SK-N-SH (cell line): ENCODE data around the gene ATE1. TPM values are rescaled to one million over a fixed set of nuclear protein-coding genes. Genes with fewer than 3 reads are reported as not detected.

Source experiments
- CTCF ChIA-PET: fragments of 300-600, 350-600 bp; formaldehyde crosslinking; extraction: SDS; loops from one replicate; lab custom pipeline; 2021; lab: Yijun Ruan, JAX
- POLR2A ChIA-PET: fragments of 350-600 bp; sonication (Branson Sonifier 250); formaldehyde crosslinking; extraction: SDS; loops from one replicate; lab custom pipeline; 2020; ENCODE audit warnings: antibody characterized with exemption, inconsistent platforms; lab: Yijun Ruan, JAX
- DNase-seq: peaks from one replicate; pipeline ENCODE4 v3.0.0; 2012
- H2AFZ ChIP-seq: fragments of 200-600 bp; sonication (generic); 2 replicates; pipeline ENCODE4 v1.8.1; 2016; ENCODE audit warnings: antibody characterized with exemption, mild to moderate bottlenecking, low read depth
- H3F3A ChIP-seq: fragments of 200-600 bp; sonication (generic); replicated peaks from 2 replicates; pipeline ENCODE3; 2016; ENCODE audit warnings: antibody characterized with exemption, mild to moderate bottlenecking; ENCODE audit not compliant: insufficient read depth
- H3K27ac ChIP-seq, 2 experiments: fragments of 200-500 bp in 1 of 2; fragments of 200-600 bp in 1 of 2; sonication (Bioruptor generic) in 1 of 2; sonication (generic), shearing (Covaris generic) in 1 of 2; 2 replicates each; pipeline versions ENCODE4 v1.5.1 to v1.6.1; 2014 to 2016; ENCODE audit warnings: low read depth in 2 of 2, inconsistent platforms in 1 of 2, low read length in 1 of 2, mild to moderate bottlenecking in 1 of 2, mixed read lengths in 1 of 2
- H3K27me3 ChIP-seq: fragments of 200-600 bp; sonication (generic), shearing (Covaris generic); 2 replicates; pipeline ENCODE4 v1.6.1; 2016; ENCODE audit warnings: mixed run types; ENCODE audit not compliant: insufficient read depth
- H3K36me3 ChIP-seq, 2 experiments: fragments of 200-500 bp in 1 of 2; fragments of 200-600 bp in 1 of 2; sonication (Bioruptor generic) in 1 of 2; sonication (generic) in 1 of 2; replicated peaks in 1 of 2; 2 replicates each; pipeline versions ENCODE3 to v1.5.1; 2014 to 2016; ENCODE audit warnings: low read length in 1 of 2, mild to moderate bottlenecking in 1 of 2; ENCODE audit not compliant: insufficient read depth in 2 of 2, control insufficient read depth in 1 of 2
- H3K4me1 ChIP-seq, 2 experiments: fragments of 200-500 bp in 1 of 2; fragments of 200-600 bp in 1 of 2; sonication (Bioruptor generic) in 1 of 2; sonication (generic), shearing (Covaris generic) in 1 of 2; 2 replicates each; pipeline versions ENCODE4 v1.5.1 to v1.6.1; 2014 to 2016; ENCODE audit warnings: low read depth in 1 of 2, low read length in 1 of 2, mixed run types in 1 of 2; ENCODE audit not compliant: insufficient read depth in 2 of 2, control insufficient read depth in 1 of 2
- H3K4me2 ChIP-seq: fragments of 200-600 bp; sonication (generic), shearing (Covaris generic); 2 replicates; pipeline ENCODE4 v1.6.1; 2017; ENCODE audit warnings: mixed run types
- H3K4me3 ChIP-seq, 2 experiments: fragments of 200-500 bp in 1 of 2; fragments of 200-600 bp in 1 of 2; sonication (Bioruptor generic) in 1 of 2; sonication (generic), shearing (Covaris generic) in 1 of 2; 2 replicates each; pipeline versions ENCODE4 v1.5.1 to v1.8.1; 2014 to 2016; ENCODE audit warnings: low read depth in 2 of 2, inconsistent platforms in 1 of 2, low read length in 1 of 2, mild to moderate bottlenecking in 1 of 2, mixed read lengths in 1 of 2, moderate library complexity in 1 of 2
- H3K79me2 ChIP-seq: fragments of 200-600 bp; sonication (generic); 2 replicates; pipeline ENCODE4 v1.8.1; 2017; ENCODE audit warnings: mild to moderate bottlenecking; ENCODE audit not compliant: insufficient read depth
- H3K9ac ChIP-seq: fragments of 200-600 bp; sonication (generic); 2 replicates; pipeline ENCODE4 v1.6.1; 2017; ENCODE audit warnings: mixed run types
- H3K9me2 ChIP-seq: fragments of 200-600 bp; sonication (generic); 2 replicates; pipeline ENCODE4 v1.6.1; 2017; ENCODE audit warnings: mixed run types
- H3K9me3 ChIP-seq: fragments of 200-600 bp; sonication (generic); 2 replicates; pipeline ENCODE4 v1.6.1; 2017; ENCODE audit warnings: mixed run types, mild to moderate bottlenecking, moderate library complexity
- H4K20me1 ChIP-seq: fragments of 200-600 bp; sonication (generic); 2 replicates; pipeline ENCODE4 v1.6.1; 2017; ENCODE audit warnings: mild to moderate bottlenecking, mixed run types; ENCODE audit not compliant: insufficient read depth
- ELF1 ChIP-seq: IDR thresholded peaks from 2 replicates; pipeline ENCODE4 v1.4.0; 2012
- EP300 ChIP-seq, 2 experiments: IDR thresholded peaks; 2 replicates each; pipeline versions ENCODE4 v1.4.0 to v1.6.1; 2012; ENCODE audit warnings: borderline replicate concordance in 1 of 2, low read depth in 1 of 2, low read length in 1 of 2
- FOSL2 ChIP-seq: IDR thresholded peaks from 2 replicates; pipeline ENCODE4 v1.4.0; 2012; ENCODE audit warnings: low read depth, mild to moderate bottlenecking, moderate library complexity, borderline replicate concordance
- JUND ChIP-seq: IDR thresholded peaks from 2 replicates; pipeline ENCODE4 v1.4.0; 2012
- MEF2A ChIP-seq: IDR thresholded peaks from 2 replicates; pipeline ENCODE4 v1.4.0; 2012; ENCODE audit warnings: low read depth, borderline replicate concordance
- NFIC ChIP-seq: IDR thresholded peaks from 2 replicates; pipeline ENCODE4 v1.4.0; 2012; ENCODE audit warnings: borderline replicate concordance
- POLR2AphosphoS5 ChIP-seq: IDR thresholded peaks from 2 replicates; pipeline ENCODE4 v1.6.1; 2012; ENCODE audit warnings: low read depth, low read length
- RAD21 ChIP-seq: IDR thresholded peaks from 2 replicates; pipeline ENCODE4 v1.6.1; 2012; ENCODE audit warnings: mild to moderate bottlenecking, low read length
- SIN3A ChIP-seq: IDR thresholded peaks from 2 replicates; pipeline ENCODE4 v1.6.1; 2012; ENCODE audit warnings: low read depth, mild to moderate bottlenecking, low read length, moderate library complexity, borderline replicate concordance
- TEAD4 ChIP-seq: IDR thresholded peaks from 2 replicates; pipeline ENCODE4 v1.4.0; 2012; ENCODE audit warnings: mild to moderate bottlenecking, borderline replicate concordance; ENCODE audit not compliant: insufficient read depth
- USF2 ChIP-seq: fragments of 150-350 bp; IDR thresholded peaks from 2 replicates; pipeline ENCODE4 v1.6.1; 2017; ENCODE audit warnings: antibody characterized with exemption, low read length, low read depth, borderline replicate concordance
- ZBTB33 ChIP-seq: IDR thresholded peaks from 2 replicates; pipeline ENCODE4 v1.4.0; 2012; ENCODE audit warnings: low read depth, borderline replicate concordance
- WGBS: methylation state at CpG from one replicate; pipeline ENCODE4 v1.1.6; 2017; ENCODE audit warnings: low lambda C conversion rate; 5-methylcytosine and 5-hydroxymethylcytosine counted together
- polyA plus RNA-seq, 3 experiments: library from polyadenylated mRNA; depleted of rRNA; stranded (reverse); fragments of >200 nt; gene quantifications; 2 replicates each; pipeline ENCODE4 v1.2.3, GENCODE V29; 2012
- TF ChIP-seq, protein P1 (sequence below): fragments of 150-350 bp; IDR thresholded peaks from 2 replicates; pipeline ENCODE4 v1.6.1; 2016; ENCODE audit warnings: mild to moderate bottlenecking, low read depth, low read length
- TF ChIP-seq, protein P2 (sequence below): IDR thresholded peaks from 2 replicates; pipeline ENCODE4 v1.4.0; 2012; ENCODE audit warnings: low read depth, borderline replicate concordance

ATE1 gene
- polyA plus RNA-seq, 1 of the 3 experiments (the other 2 are of a cell fraction), result 6.3 TPM

- Histone ChIP-seq H3K36me3 (peaks cover 0 to 4% of the 10 kb centered on the region in 2 experiments), H3K27me3 (no peaks in the 10 kb centered on the region), H3K9me2 (no peaks in the 10 kb centered on the region), H3K9me3 (no peaks in the 10 kb centered on the region), H3K79me2 (no peaks in the 10 kb centered on the region), H3K27ac (no peak overlapping the region), H3K4me2 (no peak overlapping the region), H2AFZ (no peak overlapping the region), H3F3A (peaks cover 7% of the 10 kb centered on the region), H3K9ac (no peak overlapping the region), H4K20me1 (no peaks in the 10 kb centered on the region), H3K4me3 (no peak overlapping the region)
- POLR2A ChIA-PET, result no interaction called here
- CTCF ChIA-PET, result interaction anchor here (1.2 to 3.1 kb wide), 5 partner anchors 10 to 79 kb away, joined by 3 to 17 read pairs (median 11); no protein-coding TSS in a partner anchor
- TF ChIP-seq POLR2AphosphoS5 (no peak), EP300 (IDR thresholded peaks at IDR 0.05; ENCODE audit: borderline replicate concordance in 1 of 2, low read depth in 1 of 2, low read length in 1 of 2) (no peak), SIN3A (no peak)
- TF ChIP-seq, all 33 proteins: peak for 0
- 87% methylated on average over 1 of the region's 1 CpG for WGBS
- H3K4me1 ChIP-seq, result no peaks in the 10 kb centered on the region
- no peak for DNase-seq
Observed at GRCh38 chr10:121822180-121822579, 105.7 kb downstream of the ATE1 start.

GRCh38 chr10:121819049-121819448 lies 108.8 kb downstream of the ATE1 start:
- H3K9me3 ChIP-seq, result no peaks in the 10 kb centered on the region
- H3K27me3 ChIP-seq, result no peaks in the 10 kb centered on the region
- H3K36me3 ChIP-seq, result peaks cover 2 to 9% of the 10 kb centered on the region in 2 experiments
- ChIA-PET POLR2A (no interaction called here), CTCF (interaction anchor here (1.0 to 2.3 kb wide), 3 partner anchors 11 to 82 kb away, joined by 3 to 6 read pairs (median 3); no protein-coding TSS in a partner anchor)
- no peak overlapping the region for H2AFZ ChIP-seq
- no peak overlapping the region for H3K27ac ChIP-seq
- no peak for DNase-seq
- no peak overlapping the region for H3K9ac ChIP-seq
- no peak overlapping the region for H3K4me2 ChIP-seq
- H3K4me3 ChIP-seq, result no peak overlapping the region
- no peaks in the 10 kb centered on the region for H3K79me2 ChIP-seq
- H3K4me1 ChIP-seq, result no peaks in the 10 kb centered on the region
- TF ChIP-seq SIN3A (no peak), NFIC (no peak), RAD21 (no peak), USF2 (no peak), MEF2A (no peak), ELF1 (no peak), JUND (no peak), TEAD4 (no peak), ZBTB33 (no peak), FOSL2 (no peak)
- TF ChIP-seq, protein P1, sequence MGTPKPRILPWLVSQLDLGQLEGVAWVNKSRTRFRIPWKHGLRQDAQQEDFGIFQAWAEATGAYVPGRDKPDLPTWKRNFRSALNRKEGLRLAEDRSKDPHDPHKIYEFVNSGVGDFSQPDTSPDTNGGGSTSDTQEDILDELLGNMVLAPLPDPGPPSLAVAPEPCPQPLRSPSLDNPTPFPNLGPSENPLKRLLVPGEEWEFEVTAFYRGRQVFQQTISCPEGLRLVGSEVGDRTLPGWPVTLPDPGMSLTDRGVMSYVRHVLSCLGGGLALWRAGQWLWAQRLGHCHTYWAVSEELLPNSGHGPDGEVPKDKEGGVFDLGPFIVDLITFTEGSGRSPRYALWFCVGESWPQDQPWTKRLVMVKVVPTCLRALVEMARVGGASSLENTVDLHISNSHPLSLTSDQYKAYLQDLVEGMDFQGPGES, result no peak
- TF ChIP-seq, protein P2, sequence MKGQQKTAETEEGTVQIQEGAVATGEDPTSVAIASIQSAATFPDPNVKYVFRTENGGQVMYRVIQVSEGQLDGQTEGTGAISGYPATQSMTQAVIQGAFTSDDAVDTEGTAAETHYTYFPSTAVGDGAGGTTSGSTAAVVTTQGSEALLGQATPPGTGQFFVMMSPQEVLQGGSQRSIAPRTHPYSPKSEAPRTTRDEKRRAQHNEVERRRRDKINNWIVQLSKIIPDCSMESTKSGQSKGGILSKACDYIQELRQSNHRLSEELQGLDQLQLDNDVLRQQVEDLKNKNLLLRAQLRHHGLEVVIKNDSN, result no peak
- TF ChIP-seq, all 33 proteins: peak for 0
- WGBS, result 60% methylated on average over 2 of the region's 2 CpGs
- no peaks in the 10 kb centered on the region for H3K9me2 ChIP-seq
- H4K20me1 ChIP-seq, result no peaks in the 10 kb centered on the region
- H3F3A ChIP-seq, result no peaks in the 10 kb centered on the region
